Mesodermal cell (in vitro differentiated cells): Measurements from ENCODE around the gene SMARCC1.

Experiments
- H3K27ac ChIP-seq: 2 replicates; pipeline ENCODE4 v1.7.0; 2013; ENCODE audit warnings: mild to moderate bottlenecking, low read depth, low read length, moderate library complexity; ENCODE audit not compliant: severe bottlenecking
- H3K36me3 ChIP-seq: 2 replicates; pipeline ENCODE4 v1.7.1; 2013; ENCODE audit warnings: mild to moderate bottlenecking, low read length, moderate library complexity; ENCODE audit not compliant: control insufficient read depth, insufficient read depth
- H3K4me1 ChIP-seq: one replicate; pipeline ENCODE4 v1.7.1; 2013; ENCODE audit warnings: mild to moderate bottlenecking, low read length; ENCODE audit not compliant: insufficient read depth, control insufficient read depth, poor library complexity, severe bottlenecking
- H3K4me3 ChIP-seq: 2 replicates; pipeline ENCODE4 v1.7.0; 2013; ENCODE audit warnings: low read length, control low read depth, mild to moderate bottlenecking; ENCODE audit not compliant: insufficient read depth, poor library complexity, severe bottlenecking; ENCODE audit errors: extremely low read depth
- H3K9me3 ChIP-seq: 2 replicates; pipeline ENCODE4 v1.7.1; 2013; ENCODE audit warnings: mild to moderate bottlenecking, low read length, moderate library complexity; ENCODE audit not compliant: control insufficient read depth
- WGBS, 2 experiments: methylation state at CpG; one replicate each; pipeline ENCODE4 v1.1.5; 2013; ENCODE audit warnings: missing lambda C conversion rate in 2 of 2; ENCODE audit not compliant: insufficient coverage in 2 of 2; 5-methylcytosine and 5-hydroxymethylcytosine counted together

The SMARCC1 gene

DNA sequence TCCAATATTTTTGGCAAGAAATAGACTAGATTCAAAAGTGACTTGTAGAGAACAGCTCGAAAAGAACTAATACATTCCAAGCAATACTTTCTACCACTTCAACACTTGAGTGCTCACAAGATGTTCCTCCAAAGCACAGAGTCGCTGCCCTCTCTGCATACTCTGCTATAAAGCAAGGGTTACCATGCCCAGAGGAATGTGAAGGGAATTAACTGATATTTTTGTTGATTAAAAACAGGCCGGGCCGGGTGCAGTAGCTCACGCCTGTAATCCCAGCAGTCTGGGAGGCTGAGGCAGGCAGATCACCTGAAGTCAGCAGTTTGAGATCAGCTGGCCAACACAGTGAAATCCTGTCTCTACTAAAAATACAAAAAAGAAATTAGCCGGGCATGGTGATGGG, 145.5 kb downstream of the SMARCC1 start:
- no peak overlapping the region for H3K27ac ChIP-seq
- H3K4me3 ChIP-seq: no peak overlapping the region
- no peaks in the 10 kb centered on the region for H3K9me3 ChIP-seq
- H3K36me3 ChIP-seq: peaks cover 86% of the 10 kb centered on the region
- H3K4me1 ChIP-seq: no peaks in the 10 kb centered on the region
- whole genome bisulfite sequencing, 2 experiments: 94 to 95% methylated on average over 4 to 6 of the region's 6 CpGs

DNA sequence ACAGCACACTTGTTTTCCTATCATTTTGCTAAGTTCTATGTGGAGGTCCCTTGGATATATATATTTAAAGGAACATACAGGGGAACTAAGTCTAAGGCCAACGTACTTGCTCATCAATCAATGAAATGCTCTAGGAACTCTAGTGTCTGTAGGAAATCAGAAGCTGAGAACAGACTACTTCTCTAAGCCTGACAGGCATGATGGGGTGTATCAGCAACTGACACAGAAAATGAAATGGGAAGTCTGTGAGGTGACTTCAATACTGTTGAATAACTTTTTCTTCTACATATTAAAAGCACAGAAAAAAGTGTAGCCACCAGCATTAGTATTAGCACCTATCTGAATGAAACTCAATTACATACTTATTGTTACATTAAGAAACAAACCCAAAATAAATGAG, 146.2 kb downstream of the SMARCC1 start:
- Histone ChIP-seq H3K4me3 (no peak overlapping the region), H3K27ac (no peak overlapping the region), H3K4me1 (no peaks in the 10 kb centered on the region), H3K9me3 (no peaks in the 10 kb centered on the region), H3K36me3 (peaks cover 89% of the 10 kb centered on the region)
- 100% methylated on average over 1 of the region's 1 CpG; no CpG with 5 or more reads in 1 of the 2 experiments for WGBS, 2 experiments

DNA sequence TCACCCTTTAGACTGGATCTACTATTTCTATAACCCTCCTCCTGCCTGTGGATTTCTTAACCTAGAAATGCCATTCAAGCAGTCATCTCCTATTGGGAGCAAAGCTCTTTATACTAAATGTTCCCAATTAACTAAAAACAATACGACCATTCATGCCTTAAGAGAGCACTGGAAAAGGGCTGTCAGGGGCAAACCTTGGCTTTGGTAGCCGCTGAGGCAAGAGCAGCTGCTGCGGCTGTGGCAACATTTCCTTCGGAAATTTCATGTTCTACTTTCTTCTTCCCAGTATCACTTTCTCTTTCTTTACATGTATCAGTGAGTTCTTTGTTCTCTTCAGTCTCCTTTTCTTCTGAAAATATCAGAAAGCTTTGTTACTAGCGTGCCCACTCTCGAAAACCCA, 146.7 kb downstream of the SMARCC1 start:
- Histone ChIP-seq H3K4me3 (no peak overlapping the region), H3K9me3 (no peaks in the 10 kb centered on the region), H3K27ac (peak overlapping the region; percentile 33), H3K36me3 (peaks cover 93% of the 10 kb centered on the region), H3K4me1 (no peaks in the 10 kb centered on the region)
- 92 to 97% methylated on average over 4 to 6 of the region's 6 CpGs for whole genome bisulfite sequencing, 2 experiments

DNA sequence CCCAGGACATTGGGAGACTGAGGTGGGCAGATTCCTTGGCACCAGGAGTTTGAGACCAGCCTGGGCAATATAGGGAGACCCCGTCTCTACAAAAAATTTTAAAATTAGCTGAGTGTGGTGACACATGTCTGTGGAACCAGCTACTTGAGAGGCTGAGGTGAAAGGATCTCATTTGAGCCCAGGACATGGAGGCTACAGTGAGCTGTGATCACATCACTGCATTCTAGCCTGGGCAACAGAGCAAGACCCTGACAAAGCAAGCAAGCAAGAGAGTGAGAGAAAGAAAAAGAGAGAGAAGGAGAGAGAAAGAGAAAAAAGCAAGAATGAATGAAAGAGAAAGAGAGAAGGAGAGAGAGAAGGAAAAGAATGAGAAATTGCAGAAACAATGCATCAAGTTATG, 150.9 kb downstream of the SMARCC1 start:
- Histone ChIP-seq H3K36me3 (peaks cover 94% of the 10 kb centered on the region), H3K27ac (no peak overlapping the region)
- 80 to 86% methylated on average over 1 of the region's 1 CpG for WGBS, 2 experiments

DNA sequence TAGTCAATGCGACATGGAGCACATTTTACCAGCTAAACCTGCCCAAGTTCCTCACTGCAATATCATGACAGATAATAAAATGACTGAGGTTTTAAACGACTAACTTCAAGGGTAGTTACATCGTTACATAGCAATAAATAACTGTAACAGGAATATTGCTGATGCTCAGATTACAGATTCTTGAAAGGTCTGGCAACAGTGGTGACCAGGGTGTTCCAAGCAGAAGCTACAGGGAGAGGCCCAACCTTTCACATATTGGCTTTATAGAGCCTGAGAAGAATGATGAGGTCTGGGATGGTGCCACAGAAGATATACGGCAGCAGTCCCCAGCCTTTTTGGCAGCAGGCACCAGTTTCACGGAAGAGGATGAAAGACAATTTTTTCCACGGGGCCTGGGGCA, 151.9 kb downstream of the SMARCC1 start:
- no peaks in the 10 kb centered on the region for H3K4me1 ChIP-seq
- no peak overlapping the region for H3K27ac ChIP-seq
- H3K36me3 ChIP-seq: peaks cover 94% of the 10 kb centered on the region
- H3K4me3 ChIP-seq: no peak overlapping the region
- H3K9me3 ChIP-seq: no peaks in the 10 kb centered on the region
- WGBS, 2 experiments: 90% methylated on average over 2 of the region's 6 CpGs; no CpG with 5 or more reads in 1 of the 2 experiments

More for the DNA sequence above, 150.9 kb downstream of the SMARCC1 start:
- no peaks in the 10 kb centered on the region for H3K9me3 ChIP-seq
- no peak overlapping the region for H3K4me3 ChIP-seq
- no peaks in the 10 kb centered on the region for H3K4me1 ChIP-seq

DNA sequence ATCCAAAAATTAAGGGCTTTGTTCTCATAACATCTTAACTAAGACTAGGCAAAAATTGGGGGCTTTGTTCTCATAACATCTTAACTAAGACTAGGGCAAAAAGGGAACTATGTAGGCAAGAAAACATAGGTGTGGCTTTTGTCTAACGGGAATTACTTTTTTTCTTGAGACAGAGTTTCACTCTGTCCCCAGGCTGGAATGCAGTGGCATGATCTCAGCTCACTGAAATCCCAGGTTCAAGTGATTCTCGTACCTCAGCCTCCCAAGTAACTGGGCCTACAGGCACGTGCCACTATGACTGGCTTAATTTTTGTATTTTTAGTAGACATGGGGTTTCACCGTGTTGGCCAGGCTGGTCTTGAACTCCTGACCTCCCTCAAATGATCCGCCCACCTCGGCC, 153.3 kb downstream of the SMARCC1 start:
- H3K36me3 ChIP-seq: peaks cover 96% of the 10 kb centered on the region
- H3K4me1 ChIP-seq: no peaks in the 10 kb centered on the region
- no peaks in the 10 kb centered on the region for H3K9me3 ChIP-seq
- no peak overlapping the region for H3K4me3 ChIP-seq
- H3K27ac ChIP-seq: no peak overlapping the region
- 93 to 100% methylated on average over 2 of the region's 6 CpGs for WGBS, 2 experiments

DNA sequence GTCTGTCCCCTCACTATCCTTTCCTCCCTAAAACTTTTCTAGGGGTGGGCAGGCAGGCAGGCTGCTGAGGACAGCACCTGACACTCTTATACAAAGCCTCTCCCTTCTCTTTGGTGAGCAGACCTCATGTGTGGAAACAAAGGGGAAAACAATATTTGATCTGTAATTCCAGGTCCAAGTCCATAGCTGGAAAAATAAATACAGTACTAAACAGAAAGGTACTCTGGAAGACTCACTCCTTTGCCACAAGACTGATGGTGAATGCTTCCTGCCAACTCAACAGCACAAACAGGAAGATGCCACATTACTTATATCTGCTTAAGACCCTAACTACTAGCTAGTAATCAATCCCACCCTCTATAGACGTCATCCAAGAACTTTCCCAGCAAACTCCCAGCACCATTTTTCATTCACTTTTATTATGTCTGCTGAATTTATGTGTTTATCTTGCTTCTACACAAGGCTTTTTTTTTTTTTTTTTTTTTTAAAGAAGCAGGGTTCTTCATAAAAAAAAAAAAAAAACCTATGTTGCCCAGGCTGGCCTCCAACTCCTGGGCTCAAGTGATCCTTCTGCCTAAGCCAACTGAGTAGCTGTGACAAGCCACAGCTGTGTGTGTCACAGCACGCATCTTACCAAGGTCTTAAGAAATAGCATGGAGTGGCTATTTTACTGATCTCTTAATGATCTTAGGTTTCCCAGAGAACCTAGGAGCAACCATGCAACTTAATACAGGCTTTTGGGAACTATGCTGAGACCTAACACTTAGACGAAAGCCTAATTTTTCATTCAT, 158.8 kb downstream of the SMARCC1 start:
- H3K4me3 ChIP-seq: no peak overlapping the region
- peak overlapping the region; percentile 31 for H3K27ac ChIP-seq
- H3K4me1 ChIP-seq: no peaks in the 10 kb centered on the region
- H3K9me3 ChIP-seq: no peaks in the 10 kb centered on the region
- 100% methylated on average over 1 of the region's 3 CpGs; no CpG with 5 or more reads in 1 of the 2 experiments for WGBS, 2 experiments
- H3K36me3 ChIP-seq: peaks cover 97% of the 10 kb centered on the region

DNA sequence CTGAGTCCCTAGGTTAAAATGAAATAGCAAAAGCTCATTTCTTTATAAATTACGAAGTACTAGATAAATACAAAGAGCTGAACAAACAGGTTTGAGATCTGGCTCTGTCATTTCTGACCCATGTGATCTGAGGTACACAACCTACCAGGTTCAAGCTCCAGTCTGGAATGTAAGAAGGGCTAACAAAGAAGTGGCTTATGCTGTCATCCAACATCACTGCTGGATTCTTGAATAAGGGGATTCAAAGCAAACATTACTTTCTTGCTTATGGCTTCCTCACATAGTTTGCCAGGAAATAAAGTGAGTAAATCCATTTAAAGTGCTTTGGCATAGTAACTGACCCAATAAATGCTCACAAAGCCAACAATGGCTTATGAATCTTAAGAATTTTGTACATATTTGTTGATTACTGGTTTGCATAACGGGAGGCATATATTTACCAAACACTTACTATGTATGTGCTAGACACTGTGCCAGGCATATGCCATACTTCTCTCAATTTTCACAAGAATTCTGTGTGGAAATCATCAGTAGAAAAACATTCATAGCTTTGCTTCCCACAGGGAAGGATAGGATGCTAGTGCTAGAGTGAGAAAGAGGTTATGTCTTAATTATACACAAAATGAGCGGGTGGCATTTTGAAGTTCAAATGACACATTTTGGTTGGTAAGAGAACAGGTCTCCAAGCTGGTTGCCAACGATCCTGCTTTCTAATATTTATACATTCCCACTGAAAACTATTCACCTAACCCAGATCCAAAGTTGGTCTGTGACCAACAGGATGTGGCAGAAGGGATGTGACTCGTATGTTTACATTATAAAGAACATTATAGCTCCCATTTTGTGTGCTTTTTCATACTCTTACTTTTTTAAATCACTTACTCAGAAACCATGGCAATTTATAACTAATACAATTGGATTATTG, 164.3 kb downstream of the SMARCC1 start:
- Histone ChIP-seq H3K4me3 (no peak overlapping the region), H3K9me3 (no peaks in the 10 kb centered on the region), H3K4me1 (peaks cover 10% of the 10 kb centered on the region), H3K27ac (no peak overlapping the region), H3K36me3 (peaks cover 84% of the 10 kb centered on the region)
- WGBS, 2 experiments: 100% methylated on average over 1 of the region's 5 CpGs; no CpG with 5 or more reads in 1 of the 2 experiments

DNA sequence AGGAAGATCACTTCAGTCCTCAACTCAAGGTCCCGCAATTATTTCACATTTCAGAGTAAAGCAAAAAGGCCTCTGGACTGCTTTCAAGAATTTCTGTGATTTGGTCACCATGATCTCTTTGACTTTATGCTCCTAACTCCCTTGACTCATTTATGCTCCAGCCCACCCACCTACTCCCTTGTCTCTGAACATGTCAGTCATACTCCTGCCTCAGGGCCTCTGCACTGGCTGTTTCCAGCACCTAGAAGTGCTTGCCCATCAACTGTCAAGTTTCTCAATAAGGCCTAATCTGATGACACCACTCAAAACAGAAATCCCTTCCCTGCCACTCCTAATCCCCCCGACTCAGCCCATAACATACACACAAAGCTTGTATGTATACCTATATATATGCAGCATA, 166.9 kb downstream of the SMARCC1 start:
- Histone ChIP-seq H3K4me3 (no peak overlapping the region), H3K9me3 (no peaks in the 10 kb centered on the region), H3K4me1 (peaks cover 17% of the 10 kb centered on the region), H3K36me3 (peaks cover 84% of the 10 kb centered on the region), H3K27ac (no peak overlapping the region)
- 78 to 100% methylated on average over 1 of the region's 2 CpGs for WGBS, 2 experiments

DNA sequence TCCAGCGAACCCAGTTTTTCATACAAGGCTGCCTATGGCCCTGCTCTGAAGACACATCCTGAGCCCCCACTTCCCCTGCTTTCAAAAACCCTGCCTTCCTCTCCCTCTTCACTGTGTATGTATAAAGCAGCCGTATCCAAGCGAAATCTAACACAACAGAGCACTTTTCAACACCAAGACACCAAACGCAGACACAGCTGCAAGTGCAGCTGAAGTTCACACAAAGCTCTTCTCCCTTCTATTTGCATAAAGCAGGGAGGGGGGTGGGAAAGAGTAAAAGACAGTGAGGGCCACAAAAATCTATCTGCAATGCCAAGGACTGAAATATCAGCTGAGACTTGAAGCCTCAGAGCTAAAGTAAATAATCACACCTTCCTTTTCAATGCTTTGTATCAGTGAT, 168.0 kb downstream of the SMARCC1 start:
- peaks cover 84% of the 10 kb centered on the region for H3K36me3 ChIP-seq
- peaks cover 17% of the 10 kb centered on the region for H3K4me1 ChIP-seq
- no peak overlapping the region for H3K4me3 ChIP-seq
- WGBS, 2 experiments: 100% methylated on average over 2 to 3 of the region's 4 CpGs
- no peak overlapping the region for H3K27ac ChIP-seq
- no peaks in the 10 kb centered on the region for H3K9me3 ChIP-seq
